Psoas muscle (tissue), 8 donors: ENCODE data around the gene CDH8. TPM values are rescaled to one million over a fixed set of nuclear protein-coding genes. Genes with fewer than 3 reads are reported as not detected.

Source experiments
- ATAC-seq, 4 donors: fragments of 200-7000 bp; cut with Tn5 transposase; one replicate each; pipeline ENCODE4 v1.9.1; 2020; ENCODE audit warnings: moderate library complexity in 3 of 4, mild to moderate bottlenecking in 2 of 4
- DNase-seq, 2 donors: peaks; one replicate each; pipeline ENCODE4 v3.0.0-alpha.2; 2020
- H3K27ac ChIP-seq: fragments of 200-600 bp; one replicate; pipeline ENCODE4 v1.8.0; 2022
- H3K27me3 ChIP-seq, 3 donors: fragments of 200-600 bp in 1 of 3; one replicate each; pipeline versions ENCODE4 v1.6.1 to v1.8.0; 2013 to 2022; ENCODE audit warnings: low read length in 2 of 3, mild to moderate bottlenecking in 2 of 3, moderate library complexity in 1 of 3; ENCODE audit not compliant: insufficient read depth in 3 of 3
- H3K36me3 ChIP-seq, 2 donors: fragments of 200-600 bp in 1 of 2; one replicate each; pipeline versions ENCODE4 v1.6.1 to v1.8.0; 2013 to 2022; ENCODE audit warnings: low read depth in 1 of 2, mild to moderate bottlenecking in 1 of 2, moderate library complexity in 1 of 2; ENCODE audit not compliant: insufficient read depth in 1 of 2
- H3K4me1 ChIP-seq: fragments of 200-600 bp; one replicate; pipeline ENCODE4 v1.8.0; 2022
- H3K4me3 ChIP-seq: fragments of 200-600 bp; one replicate; pipeline ENCODE4 v1.8.0; 2022; ENCODE audit warnings: mild to moderate bottlenecking
- H3K9me3 ChIP-seq: fragments of 200-600 bp; one replicate; pipeline ENCODE4 v1.8.0; 2022
- CTCF ChIP-seq: fragments of 200-600 bp; IDR thresholded peaks from one replicate; pipeline ENCODE4 v1.8.0; 2022; ENCODE audit warnings: antibody characterized with exemption
- WGBS, 3 donors: extraction: QIAGEN DNeasy Blood & Tissue Kit; methylation state at CpG; one replicate each; pipeline versions ENCODE4 v1.1.6 to v1.1.7; 2013; 5-methylcytosine and 5-hydroxymethylcytosine counted together
- intact Hi-C, 2 donors: fragments of 100-400 bp; cut with DNase I; formaldehyde crosslinking; loops; one replicate each; pipeline versions ENCODE4 v1.11.0 to v1.14.2; 2022
- polyA plus RNA-seq, 3 donors: library from polyadenylated mRNA; stranded (reverse); fragments of 200-250 nt; gene quantifications; one replicate each; pipeline ENCODE4 v1.2.3, GENCODE V29; 2013
- total RNA-seq, 4 donors: library from RNA; stranded (reverse); fragmentation: NEBNext Ultra II Directional in 2 of 4; extraction: Animal tissue kit (Norgen Biotek cat#: 25700) in 2 of 4; gene quantifications; one replicate each; pipeline versions ENCODE4 v1.2.1 to v1.2.4, GENCODE V29; 2021 to 2023
- donor health status: healthy with polysubstance abuse.
- donor health status: DM: no; HTN: no; CAD: no; lungs with moderate emphysema.
- donor health status: Bipolar disorder and iron deficiency.
- donor health status: healthy.
- donor health status: DM: yes; HTN: yes; CAD: no.
- donor health status: DM: no; HTN: no; CAD: no.
- donor health status: DM: no; HTN: no; CAD: no.
- donor health status: DM: yes; HTN: yes; CAD: no.

CDH8 gene
- total and polyA plus RNA-seq, 7 donors = 0.13 to 1.2 (median 0.58) TPM

DNA sequence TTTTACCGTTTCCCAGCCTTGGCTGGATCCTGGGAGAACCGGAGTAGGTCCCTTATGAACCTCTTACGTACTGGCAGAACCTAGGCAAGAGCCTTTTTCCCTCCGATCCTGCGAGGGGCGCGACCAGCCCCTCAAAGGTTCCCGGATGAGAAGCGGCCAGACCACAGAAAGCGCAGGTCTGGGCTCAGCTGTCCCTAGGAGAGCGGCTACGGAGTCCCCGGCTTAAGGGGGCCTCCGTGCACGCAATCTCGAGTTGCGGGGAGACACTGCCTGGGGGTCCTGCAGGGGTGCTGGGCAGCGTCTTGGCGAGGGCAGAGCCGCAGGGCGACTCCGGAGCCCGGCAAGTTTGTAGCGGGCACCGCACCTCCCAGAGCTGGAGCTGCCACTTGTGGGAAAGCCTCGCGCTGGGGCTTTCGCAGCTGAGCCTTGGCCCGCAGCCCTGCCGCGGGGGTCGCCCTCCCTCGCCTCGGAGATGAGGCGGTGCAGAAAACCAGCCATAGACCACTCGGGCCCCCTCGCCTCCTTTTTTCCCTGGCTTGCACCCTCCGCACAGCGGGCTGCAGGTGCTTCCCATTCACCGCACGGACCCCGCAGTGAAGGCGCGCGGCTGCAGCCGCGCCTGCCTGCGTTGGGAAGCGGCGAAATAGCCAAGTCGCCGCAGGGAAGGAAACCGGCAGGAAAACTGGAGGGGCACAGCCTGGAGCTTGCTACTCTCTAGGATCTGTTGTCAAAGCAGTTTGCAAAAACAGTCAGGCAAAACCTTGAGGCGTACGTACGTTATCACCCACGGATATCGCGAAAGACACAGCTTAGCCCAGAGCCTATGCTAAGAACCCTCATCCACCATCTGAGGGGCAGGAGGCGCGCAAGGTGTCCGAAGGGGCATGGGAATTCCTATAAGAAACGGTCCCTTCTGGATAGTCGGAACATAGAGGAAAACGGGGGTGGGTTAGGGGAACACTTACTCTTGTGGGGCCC is 834 bp downstream of the CDH8 start:
- WGBS, 3 donors = 0 to 2% (median 1%) methylated on average over 63 to 65 of the region's 65 CpGs
- intact Hi-C loops = no loop called here
- no peaks in the 10 kb centered on the region for H3K4me1 ChIP-seq
- peak overlapping the region; percentile 42 for H3K4me3 ChIP-seq
- H3K27ac ChIP-seq = no peak overlapping the region
- no peaks in the 10 kb centered on the region for H3K9me3 ChIP-seq
- TF ChIP-seq CTCF = no peak
- no peak for DNase-seq
- ATAC-seq = peak in 1 of 4 donors; percentile 42
- H3K27me3 ChIP-seq = peaks cover 0 to 29% (median 3%) of the 10 kb centered on the region in 3 donors
- no peaks in the 10 kb centered on the region for H3K36me3 ChIP-seq

GRCh38 chr16:62034231-62035114 is 1.8 kb downstream of the CDH8 start:
- intact Hi-C loops = no loop called here
- Histone ChIP-seq H3K9me3 (no peaks in the 10 kb centered on the region), H3K4me1 (no peaks in the 10 kb centered on the region), H3K36me3 (no peaks in the 10 kb centered on the region), H3K4me3 (peak overlapping the region; percentile 42), H3K27me3 (peaks cover 0 to 29% (median 3%) of the 10 kb centered on the region in 3 donors), H3K27ac (no peak overlapping the region)
- DNase-seq (no peak), ATAC-seq (no peak)
- TF ChIP-seq CTCF = no peak
- 1 to 2% (median 2%) methylated on average over 32 of the region's 32 CpGs for WGBS, 3 donors

DNA sequence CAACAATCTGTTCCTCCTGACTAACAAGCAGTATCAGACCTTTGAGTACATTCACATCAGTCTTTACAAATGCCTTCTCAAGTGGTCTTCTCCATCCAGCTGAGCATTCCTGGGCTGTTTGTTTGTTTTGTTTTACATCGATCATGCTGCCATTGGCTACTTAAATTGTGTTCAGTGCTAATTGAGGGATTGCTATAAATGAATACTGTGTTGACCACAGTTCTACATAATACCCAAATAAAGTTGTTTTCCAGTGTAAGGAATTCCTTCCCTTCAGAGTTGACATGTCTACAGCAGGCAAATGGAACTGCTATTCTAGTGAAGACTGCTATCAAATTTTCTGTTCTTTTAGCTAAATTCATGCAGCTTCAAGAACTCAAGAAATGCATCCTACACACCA is 3.2 kb downstream of the CDH8 start:
- H3K27me3 ChIP-seq = peaks cover 0 to 29% (median 3%) of the 10 kb centered on the region in 3 donors

DNA sequence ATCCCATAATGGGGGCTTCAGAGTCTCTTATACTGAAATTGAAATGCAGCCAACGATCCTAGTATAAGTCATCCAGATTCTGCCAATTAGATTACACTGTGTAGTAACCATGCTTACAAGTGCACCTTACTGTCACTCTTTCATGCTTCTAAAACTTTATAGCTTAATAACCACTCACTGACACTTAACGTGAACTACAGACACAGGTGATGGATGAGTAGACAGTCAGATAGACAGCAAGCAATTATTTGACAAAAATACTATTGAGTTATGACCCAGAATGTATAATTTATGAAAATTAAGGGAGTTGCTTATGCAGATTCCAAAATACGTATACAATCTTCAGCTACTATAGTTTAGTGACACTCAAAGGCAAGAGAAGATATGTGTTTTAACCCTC is 6.3 kb downstream of the CDH8 start:
- peaks cover 0 to 12% (median under 1%) of the 10 kb centered on the region in 3 donors for H3K27me3 ChIP-seq
- WGBS, 3 donors = 74 to 82% (median 78%) methylated on average over 3 of the region's 3 CpGs
- intact Hi-C loops = no loop called here
- H3K4me3 ChIP-seq = no peak overlapping the region
- no peaks in the 10 kb centered on the region for H3K4me1 ChIP-seq
- H3K27ac ChIP-seq = no peak overlapping the region
- H3K36me3 ChIP-seq = no peaks in the 10 kb centered on the region
- DNase-seq (no peak), ATAC-seq (no peak)
- no peaks in the 10 kb centered on the region for H3K9me3 ChIP-seq
- TF ChIP-seq CTCF = no peak

More for the DNA sequence above, 3.2 kb downstream of the CDH8 start:
- no peaks in the 10 kb centered on the region for H3K4me1 ChIP-seq
- no peak for TF ChIP-seq CTCF
- ATAC-seq = no peak
- no peaks in the 10 kb centered on the region for H3K36me3 ChIP-seq
- DNase-seq = no peak
- H3K4me3 ChIP-seq = no peak overlapping the region
- H3K27ac ChIP-seq = no peak overlapping the region
- WGBS, 3 donors = 37 to 58% (median 46%) methylated on average over 1 of the region's 1 CpG
- no peaks in the 10 kb centered on the region for H3K9me3 ChIP-seq
- intact Hi-C loops = no loop called here
